GM21447 (cell line): Measurements from ENCODE around the gene CMKLR1.

Experiments used
- ATAC-seq: cut with Tn5 transposase; IDR thresholded peaks from one replicate; pipeline ENCODE4 v1.9.1; 2021; ENCODE audit not compliant: unreplicated experiment

CMKLR1 gene

GRCh38 chr12:108337235-108338223 lies 1.6 kb downstream of the CMKLR1 start:
- no peak for ATAC-seq

DNA sequence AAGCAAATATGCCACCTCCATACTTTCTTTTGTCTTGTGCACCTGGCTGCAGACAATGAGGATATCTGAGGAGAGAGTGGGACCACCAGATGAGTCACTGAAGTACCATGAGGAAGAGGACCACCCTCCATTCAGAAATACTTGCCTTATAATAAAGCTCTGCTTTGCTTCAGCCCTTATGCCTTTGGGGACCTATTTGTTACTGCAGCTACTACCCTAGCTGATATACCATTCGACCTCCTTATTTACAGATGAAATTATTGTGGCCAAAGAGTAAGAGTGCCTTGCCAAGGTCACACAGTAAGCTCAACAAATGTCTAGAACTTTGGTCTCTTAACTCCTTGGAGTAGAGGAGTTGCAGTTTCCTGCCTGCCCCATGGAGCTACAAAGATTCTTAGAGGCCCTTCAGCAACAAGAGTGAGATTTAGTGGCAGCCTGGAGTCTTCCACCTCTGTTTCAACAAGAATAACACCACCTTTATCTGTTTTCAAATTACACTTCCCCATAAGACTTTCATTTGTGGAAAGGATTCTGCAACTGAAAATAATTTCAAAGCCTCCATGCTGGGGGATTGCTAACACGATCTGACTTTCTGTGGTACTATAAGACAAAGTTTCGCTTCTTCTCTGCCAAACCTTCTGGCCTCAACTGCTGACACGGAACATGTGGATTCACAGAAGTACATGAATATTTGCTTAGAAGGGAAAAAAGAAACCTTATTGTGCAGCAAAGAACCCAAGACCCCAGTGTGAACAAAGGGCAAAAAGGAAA lies 3.6 kb downstream of the CMKLR1 start:
- ATAC-seq = peak; percentile 59

- ATAC-seq = peak; percentile 54
These were observed 5.0 kb downstream of the CMKLR1 start for GRCh38 chr12:108333898-108334699.

- no peak for ATAC-seq
These were observed 6.2 kb downstream of the CMKLR1 start for GRCh38 chr12:108332791-108333382.

GRCh38 chr12:108328420-108328819 lies 10.7 kb downstream of the CMKLR1 start:
- ATAC-seq = no peak

DNA sequence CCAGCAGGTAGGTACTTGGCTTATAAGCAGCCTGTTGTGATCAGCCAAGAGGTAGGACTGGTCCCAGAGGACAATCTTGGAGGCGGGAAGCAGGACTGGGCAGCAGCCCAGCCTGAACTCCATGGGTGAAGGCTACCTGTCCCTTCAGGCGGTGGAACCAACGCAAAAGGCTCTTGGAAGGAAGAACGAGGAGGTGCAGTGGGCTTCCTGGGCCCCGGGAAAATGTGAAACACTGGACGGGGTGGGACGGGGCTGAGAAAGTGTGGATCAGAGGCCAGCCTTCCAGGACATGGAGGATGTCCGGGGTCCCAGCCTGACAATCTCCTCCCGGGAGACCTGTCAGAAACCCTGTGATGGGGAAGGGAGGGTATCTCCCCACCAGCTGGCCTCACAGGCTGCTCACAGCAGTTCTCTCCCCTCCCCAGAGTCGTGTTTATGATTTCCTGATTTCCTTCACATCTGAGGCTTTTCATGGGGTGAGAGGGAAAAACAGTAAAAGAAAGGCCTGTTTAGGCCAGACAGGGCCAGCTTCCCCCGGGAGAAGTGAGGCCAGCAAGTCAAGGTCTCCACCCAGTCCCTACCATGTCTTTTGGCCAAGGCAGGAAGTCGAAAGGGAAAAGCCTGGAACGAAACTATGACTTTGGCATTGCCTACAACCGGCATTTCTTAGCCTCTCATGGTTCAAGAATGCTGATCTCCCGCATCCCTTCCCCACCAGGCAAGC lies 11.3 kb downstream of the CMKLR1 start:
- ATAC-seq = no peak

GRCh38 chr12:108326254-108326750 lies 12.8 kb downstream of the CMKLR1 start:
- ATAC-seq = no peak

DNA sequence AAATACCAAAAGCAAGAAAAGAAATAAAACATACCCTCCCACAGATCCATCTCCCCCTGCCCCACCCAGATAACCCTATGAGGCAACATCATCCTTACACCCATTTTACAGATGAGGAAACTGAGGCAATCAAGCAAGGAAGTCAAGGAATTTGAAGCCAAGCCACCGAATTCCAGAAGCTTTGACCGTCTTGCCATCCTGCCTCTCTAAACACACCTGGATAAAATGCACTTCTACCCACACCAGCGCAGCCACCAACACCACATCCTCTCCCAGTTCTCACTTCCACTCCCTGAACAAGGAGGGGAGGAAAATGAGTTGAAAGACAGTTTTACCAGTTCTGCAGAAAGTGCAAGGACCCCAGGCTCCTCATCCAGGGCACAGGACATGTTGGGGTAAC lies 13.6 kb downstream of the CMKLR1 start:
- no peak for ATAC-seq

DNA sequence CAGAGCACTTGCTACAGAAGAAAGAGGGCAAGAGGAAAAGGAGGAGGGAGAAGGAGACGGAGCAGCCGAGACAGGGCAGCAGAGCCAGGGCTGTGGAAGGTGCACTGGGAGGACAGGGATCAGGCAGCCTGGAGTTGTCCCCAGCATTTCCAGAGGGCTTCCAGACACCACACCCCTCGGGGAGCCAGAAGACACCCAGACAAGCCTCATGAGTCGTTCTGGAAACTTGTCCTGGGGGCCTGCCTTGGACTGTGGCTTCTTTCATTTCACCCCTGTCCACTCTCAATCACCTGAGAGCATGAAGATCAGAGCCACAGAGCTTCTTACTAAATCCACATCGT lies 14.1 kb downstream of the CMKLR1 start:
- ATAC-seq = no peak

DNA sequence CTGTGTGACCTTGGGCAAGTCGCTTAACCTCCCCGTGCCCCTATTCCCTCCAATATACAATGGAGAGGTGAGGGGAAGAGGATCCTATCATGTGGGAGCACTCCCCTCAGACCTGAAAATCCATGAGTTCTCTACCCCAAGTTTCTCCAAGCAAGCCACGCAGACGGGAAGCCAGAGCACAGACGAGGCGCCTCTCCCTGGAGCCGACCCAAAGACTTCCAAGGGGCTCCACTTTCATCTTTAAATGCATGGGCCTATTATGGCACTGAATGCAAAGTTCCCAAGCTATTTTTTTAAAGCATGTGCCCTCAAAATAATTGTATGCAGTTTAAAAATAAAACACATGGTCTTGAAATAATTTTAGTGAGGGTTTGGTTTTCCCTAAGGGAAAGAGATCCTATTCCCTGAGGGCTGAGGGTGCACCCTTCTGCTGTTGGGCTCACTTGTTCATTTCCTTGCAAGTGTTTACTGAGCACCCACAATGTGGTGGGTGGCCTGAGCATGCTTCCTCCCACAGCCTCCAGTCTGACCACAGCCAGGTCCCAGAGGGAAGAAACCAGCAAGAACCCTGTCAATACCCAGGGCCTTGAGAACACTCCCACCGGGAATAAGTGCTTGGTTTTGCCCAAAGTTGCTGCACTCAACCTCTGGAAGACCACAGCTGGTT lies 14.6 kb downstream of the CMKLR1 start:
- no peak for ATAC-seq

DNA sequence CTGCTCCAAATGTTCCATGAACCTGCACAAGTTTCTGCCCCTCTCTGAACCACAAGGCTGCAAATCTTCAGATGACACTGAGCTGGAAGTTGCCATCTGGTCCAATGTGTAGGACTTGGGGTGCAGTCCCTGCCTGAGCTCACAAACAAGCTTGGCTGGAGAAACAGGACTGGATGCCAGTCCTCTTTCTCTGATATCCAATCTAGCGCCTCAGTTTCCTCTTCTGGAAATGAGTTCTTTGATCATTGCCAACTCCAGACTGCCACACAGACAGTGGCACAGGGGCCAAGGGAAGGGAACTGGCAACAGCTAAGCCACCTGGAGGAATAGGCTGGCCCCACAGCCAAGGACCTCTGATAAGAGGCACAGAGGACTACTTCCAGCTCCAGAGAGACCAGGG lies 15.5 kb downstream of the CMKLR1 start:
- no peak for ATAC-seq

DNA sequence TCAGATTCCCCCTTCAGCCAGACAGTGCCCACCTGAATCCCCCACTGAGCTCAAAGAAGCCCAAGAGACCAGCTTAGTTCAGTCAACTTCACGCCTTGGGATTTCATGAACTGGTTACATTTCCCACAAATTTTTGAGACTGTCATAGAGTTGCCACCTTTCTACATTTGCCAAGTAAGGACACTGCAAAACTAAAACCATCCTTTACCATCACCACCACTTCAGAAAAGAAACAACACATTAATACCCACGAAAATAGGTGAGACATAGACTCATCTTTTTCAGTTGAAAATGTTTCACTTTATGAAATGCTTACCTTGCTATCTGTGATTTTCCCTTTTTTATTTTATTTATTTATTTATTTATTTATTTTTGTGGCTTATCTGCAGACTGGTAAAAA lies 16.1 kb downstream of the CMKLR1 start:
- no peak for ATAC-seq

- ATAC-seq = no peak
These were observed 17.4 kb downstream of the CMKLR1 start for GRCh38 chr12:108321688-108322087.

DNA sequence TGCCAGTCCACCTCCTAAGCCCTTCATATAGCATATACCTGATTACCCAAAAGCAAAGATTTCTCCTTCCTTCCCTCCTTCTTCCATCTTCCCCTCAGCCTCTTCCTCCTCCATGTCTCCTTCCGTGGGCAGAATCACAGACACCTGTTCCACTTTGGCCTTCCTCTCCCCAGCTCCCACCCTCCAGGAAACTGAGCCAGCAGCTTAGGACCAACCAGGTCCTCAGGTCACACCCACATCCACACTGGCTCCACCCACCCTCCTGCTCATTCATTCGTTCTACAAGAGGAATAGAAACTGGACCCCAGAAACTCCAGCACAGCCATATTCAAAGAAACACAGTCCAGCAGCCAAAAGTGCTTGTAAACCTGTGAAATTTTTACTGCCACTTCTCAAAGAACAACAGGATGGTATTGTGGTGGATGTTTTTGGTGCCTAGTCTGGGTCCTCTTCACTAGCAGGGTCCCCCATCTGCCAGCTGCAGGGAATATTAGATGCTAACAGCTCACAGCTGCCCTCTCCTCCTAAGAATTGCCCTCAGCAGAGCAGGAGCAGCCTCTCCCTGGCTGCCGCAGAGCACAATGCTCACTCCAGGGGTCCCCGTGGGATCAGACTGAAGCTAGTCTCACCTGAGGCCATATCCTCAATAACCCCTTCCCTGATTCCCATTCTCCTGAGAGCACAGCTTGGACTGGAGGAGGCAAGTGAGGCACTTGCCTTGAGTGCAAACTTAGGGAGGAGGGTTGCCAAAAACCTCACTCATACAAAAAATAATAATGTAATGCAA lies 18.4 kb downstream of the CMKLR1 start:
- ATAC-seq = peak; percentile 69

DNA sequence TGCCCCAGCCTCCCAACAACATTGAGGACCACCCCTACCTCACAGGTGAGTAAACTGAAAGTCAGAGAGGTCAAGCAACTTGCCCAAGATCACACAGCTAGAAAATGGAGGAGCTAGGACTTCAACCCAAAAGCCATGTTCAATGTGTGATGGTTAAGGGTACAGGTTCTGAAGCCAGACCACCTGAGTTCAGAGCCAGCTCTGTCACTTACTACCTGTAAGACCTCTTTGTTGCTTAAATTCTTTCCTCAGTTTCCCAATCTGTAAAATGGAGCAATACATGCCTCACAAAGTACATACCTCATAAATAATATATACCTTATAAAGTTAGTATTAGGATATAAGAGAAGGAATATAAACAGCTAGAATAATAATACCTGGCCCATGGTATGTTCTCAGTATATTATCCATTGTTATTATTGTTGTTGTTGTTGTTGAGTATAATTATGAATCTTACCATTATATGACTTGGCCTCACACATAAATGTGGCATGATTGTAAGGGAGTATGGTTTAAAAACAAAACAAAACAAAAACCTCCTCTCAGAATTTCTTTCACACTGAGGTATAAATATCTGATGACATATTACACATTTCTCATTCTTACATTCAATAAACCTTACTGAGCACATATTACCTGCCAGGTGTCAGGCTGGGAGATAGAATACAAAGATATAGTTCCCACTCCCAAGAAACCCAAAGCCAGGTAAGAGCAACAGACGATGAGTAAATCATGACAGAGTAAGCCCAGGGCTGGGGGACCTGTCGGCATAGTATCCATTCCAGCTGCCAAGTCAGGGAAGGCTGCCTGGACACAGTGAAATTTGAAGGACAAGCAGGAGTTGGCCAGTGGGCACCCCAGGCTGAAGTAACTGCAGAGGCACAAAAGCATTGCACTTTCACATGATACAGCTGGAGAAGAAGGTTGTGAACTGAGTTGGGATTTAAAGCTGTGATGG lies 19.6 kb downstream of the CMKLR1 start:
- no peak for ATAC-seq

DNA sequence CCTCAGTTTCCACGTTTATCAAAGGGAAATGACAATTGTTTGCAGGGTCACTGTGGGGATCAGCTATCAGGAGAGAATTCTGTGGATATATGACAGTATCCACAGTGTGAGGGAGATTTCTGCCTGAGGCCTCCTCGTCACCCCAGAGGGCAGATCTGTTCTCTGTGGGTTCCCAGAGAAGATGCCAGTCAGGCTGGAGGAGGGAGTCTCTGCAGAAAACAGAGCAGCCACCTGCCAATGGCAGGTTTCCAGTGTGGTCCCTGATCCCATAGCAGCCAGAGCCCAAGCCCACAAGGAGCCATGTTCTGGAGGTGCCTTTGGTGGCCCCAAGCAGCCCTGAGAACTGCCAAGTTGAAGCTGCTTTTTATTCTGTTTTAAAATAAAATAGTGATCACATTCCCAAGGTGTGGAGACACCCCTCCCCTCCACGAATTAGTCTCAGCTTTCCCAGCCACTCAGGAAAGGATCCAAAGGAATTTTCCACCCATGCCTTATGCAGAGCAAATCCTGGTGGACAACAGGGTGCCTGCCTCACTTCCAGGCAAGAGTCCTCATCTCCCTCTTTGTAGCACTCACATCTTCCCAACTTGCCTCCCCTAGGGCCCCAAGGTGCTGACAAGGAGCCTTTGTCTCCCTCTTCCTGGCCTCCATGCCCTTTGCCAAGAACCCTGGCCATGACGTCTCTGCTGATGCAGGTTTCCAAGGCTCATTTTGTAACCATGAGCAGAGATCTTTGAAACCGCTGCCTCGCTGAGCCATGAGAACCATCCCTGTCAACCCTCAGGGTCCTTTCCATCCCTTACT lies 20.4 kb downstream of the CMKLR1 start:
- ATAC-seq = no peak
